D721Med (cell line): Measurements from ENCODE around the gene SPOCD1.

Experiments
- DNase-seq: peaks from one replicate; pipeline ENCODE4 v3.0.0; 2011; ENCODE audit warnings: low spot score; ENCODE audit not compliant: insufficient read length
- FAIRE-seq: peaks from 2 replicates; lab custom pipeline; 2011; peaks lifted over from hg19 to GRCh38; lab: Jason Lieb, UNC
- TF ChIP-seq, protein P1 (sequence below): IDR thresholded peaks from 2 replicates; pipeline ENCODE4 v1.5.1; 2012; ENCODE audit warnings: mild to moderate bottlenecking, control low read depth; ENCODE audit not compliant: insufficient read depth; ENCODE audit errors: missing control alignments

SPOCD1 gene

DNA sequence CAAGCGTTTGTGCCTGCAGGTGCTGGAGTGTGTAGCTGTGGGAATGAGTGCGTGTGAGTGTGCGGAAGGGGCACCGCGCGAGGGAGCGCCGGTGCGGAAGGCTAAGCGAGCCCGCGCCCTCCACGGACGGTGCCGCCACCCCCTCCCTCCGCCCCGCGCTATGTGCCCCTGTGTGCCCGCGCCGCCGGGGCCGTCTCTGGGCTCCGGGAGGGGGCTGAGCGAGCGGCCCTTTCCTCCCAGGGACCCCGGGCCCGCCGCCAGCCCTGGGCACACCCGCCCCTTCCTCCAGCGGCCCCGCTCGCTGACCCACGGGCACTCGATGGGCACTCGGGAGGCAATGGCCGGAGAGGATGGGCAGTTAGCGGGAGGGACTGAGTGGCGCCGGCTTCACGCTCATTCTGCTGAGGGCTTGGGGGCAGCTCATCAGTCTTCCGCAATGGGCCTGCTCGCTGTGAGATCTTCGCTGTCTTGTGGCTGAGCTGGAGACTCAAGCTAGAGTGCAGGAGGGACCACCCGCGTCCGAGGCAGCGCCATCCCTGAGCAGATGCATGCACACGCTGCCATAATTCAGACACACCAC lies 43.1 kb downstream of the SPOCD1 start:
- FAIRE-seq (no peak), DNase-seq (no peak)
- TF ChIP-seq, protein P1, sequence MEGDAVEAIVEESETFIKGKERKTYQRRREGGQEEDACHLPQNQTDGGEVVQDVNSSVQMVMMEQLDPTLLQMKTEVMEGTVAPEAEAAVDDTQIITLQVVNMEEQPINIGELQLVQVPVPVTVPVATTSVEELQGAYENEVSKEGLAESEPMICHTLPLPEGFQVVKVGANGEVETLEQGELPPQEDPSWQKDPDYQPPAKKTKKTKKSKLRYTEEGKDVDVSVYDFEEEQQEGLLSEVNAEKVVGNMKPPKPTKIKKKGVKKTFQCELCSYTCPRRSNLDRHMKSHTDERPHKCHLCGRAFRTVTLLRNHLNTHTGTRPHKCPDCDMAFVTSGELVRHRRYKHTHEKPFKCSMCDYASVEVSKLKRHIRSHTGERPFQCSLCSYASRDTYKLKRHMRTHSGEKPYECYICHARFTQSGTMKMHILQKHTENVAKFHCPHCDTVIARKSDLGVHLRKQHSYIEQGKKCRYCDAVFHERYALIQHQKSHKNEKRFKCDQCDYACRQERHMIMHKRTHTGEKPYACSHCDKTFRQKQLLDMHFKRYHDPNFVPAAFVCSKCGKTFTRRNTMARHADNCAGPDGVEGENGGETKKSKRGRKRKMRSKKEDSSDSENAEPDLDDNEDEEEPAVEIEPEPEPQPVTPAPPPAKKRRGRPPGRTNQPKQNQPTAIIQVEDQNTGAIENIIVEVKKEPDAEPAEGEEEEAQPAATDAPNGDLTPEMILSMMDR = no peak

DNA sequence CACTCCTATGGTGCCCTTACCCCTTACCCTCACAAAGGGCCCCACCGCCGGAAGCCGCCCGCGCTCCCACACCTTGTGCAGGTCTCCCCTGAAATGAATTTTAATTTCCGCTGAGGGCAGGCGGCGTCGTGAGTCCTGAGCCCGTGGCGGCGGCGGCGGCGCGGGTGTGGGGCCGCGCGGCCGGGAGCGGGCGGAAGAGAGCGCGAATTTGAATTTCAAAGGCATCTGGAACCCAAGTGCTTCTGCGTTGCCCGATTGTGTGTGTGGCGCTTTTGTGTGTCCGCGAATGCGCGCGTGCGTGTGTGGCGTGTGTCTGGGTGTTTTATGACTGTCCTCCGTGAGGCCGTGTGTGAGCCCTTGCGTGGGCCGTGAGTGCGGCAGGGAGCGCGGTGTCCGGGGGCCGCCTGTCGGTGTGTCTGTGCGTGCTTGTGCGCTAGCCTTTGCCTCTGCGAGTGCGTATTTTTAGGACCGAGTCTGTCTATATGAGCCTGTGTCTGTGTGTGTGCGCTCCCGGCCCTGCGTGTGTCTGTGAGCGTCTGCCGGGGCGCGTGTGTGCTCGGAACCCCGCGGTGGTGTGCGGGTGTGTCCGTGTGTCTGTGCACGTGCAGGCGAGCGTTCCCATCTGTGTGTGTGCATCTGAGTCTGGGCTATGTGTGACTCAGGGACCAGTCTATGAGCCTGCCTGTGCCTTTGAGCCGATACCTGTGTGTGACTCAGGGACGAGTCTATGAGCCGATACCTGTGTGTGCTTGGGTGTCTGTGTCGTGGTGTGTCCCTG lies 43.7 kb downstream of the SPOCD1 start:
- DNase-seq = no peak
- FAIRE-seq = no peak
- TF ChIP-seq, protein P1 = no peak

DNA sequence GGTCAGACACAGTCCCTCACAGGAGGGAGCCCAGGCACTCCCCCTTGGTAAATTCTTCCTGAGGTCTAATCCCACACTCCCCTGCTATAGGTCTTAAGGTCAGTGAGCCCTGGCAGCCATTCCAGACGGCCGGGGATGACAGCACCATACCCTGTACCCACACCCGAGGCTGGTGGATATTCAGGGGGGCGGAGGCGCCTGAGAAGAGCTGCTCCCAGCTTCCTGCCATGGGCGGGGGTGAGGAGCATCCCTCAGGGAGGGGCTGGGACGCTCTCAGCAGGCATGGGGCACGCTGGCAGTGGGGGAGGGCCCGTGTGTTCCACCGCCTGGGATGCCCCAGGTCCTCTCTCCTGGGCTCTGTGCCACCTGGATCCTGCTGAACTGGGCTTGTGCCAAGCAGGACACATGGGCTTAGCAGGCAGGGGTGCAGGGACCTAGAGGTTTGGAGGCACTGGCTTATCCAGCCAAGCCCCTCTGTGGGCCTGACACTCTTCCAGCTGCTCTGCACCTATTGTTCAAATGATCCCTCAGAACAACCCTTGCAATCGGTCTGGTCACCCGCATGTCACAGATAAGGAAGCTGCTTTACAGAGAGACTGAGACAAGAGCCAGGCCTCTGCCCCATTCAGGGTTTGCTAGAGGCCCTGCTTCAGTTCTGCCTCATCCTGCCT lies 46.0 kb downstream of the SPOCD1 start:
- FAIRE-seq (no peak), DNase-seq (no peak)
- TF ChIP-seq, protein P1 = no peak

DNA sequence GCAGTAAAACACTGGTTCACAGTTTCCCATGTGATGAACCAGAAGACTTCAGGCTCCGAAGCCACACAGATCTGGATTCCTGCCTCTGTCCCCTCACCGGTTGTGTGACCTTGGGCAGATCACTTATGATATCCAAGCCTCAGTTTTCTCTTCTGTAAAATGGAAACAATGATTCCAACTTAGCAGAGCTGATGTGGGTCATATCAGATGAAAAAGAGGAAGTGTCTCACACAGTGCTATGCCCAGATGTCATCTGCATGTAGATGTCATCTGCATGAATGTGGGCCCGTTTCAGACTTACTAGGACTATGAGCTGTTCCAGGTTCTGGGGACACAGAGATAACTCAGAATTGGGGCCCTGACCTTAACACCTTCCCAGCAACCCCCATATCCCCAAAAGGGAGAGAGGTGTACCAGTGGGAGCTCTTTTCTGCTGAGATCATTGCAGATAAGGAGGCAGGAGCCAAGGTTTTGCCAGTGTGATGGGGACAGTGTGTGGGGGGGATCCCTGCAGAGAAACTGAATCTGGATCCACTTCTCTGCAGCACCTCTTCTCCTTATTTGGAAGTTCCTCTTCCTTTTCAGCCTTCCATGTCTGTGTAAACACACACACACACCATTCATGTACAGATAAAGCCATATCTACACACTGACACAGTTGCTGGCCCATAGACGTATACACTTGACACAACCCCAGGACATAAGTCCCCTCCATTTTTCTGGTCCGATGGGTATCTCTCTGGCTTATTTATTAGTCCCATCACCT lies 46.7 kb downstream of the SPOCD1 start:
- DNase-seq = no peak
- FAIRE-seq = no peak
- TF ChIP-seq, protein P1 = no peak

DNA sequence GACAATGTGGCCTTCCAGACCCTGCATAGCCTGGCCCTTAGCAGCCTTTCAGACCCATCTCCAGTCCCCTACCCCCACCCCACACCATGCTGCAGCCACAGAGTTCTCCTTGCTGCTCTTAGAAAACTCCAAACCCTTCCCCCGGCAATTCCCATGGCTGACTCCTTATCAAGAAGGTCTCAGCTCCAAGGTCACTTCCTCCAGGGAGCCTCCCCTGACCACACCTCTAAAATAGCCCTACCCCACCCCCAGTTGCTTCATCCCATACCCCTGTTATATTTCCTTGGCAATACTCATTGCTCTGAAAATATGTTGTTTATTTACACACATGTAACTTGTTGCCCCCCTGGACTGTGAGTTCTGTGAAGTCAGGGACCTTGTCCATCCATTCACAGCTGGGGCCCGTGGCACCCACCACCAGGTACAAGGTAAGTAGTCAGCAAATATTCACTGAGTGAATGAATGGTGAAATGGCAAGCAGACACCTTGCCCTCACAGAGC lies 47.4 kb downstream of the SPOCD1 start:
- FAIRE-seq = no peak
- TF ChIP-seq, protein P1 = no peak
- no peak for DNase-seq

DNA sequence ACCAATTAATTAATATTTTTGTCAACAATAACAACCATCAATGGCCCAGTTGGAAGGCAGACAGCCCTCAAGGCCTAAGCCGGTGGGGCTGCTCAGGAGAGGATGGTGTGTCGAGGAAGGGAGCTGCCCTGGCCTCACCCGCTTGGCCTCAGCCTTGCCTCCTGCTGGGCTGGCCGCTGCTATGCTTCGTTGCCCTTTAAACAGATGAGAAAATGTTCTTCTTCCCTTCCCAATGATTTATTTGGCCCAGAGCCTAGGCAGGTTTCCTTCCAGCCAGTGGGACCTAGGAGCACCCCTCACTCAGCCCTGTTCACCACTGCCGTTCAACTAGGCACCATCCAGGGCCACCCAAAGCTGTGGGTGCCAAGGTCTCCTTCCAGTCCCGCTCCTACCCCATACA lies 48.6 kb downstream of the SPOCD1 start:
- DNase-seq = no peak
- TF ChIP-seq, protein P1 = no peak
- FAIRE-seq = no peak
